Measurements from ENCODE around the gene MPP1.
"Not testable (repeated sequence)": the region's sequence is repeated elsewhere in the genome, so short reads cannot be mapped to it uniquely, and the experiment has no call there.

The MPP1 gene

GRCh38 chrX:154821523-154821922 lies 16.2 kb upstream of the MPP1 start:
- Histone ChIP-seq H3K27me3 (replicated peaks in 2 of 5; ENCODE audit: control insufficient read depth in 4 of 5, insufficient read depth in 5 of 5, low read length in 4 of 5) (no peaks in the 10 kb centered on the region), H3K27ac (ENCODE audit: insufficient read depth in 1 of 2, low read depth in 1 of 2, low read length in 2 of 2, poor library complexity in 1 of 2, severe bottlenecking in 2 of 2) (no peak overlapping the region), H3K36me3 (ENCODE audit: control insufficient read depth in 4 of 4, insufficient read depth in 4 of 4, low read length in 3 of 4) (no peaks in the 10 kb centered on the region), H3K4me3 (ENCODE audit: control insufficient read depth in 1 of 7, extremely low read depth in 1 of 7, insufficient read depth in 4 of 7, low read depth in 2 of 7, low read length in 6 of 7) (no peak overlapping the region), H3K9me3 (ENCODE audit: control extremely low read depth in 1 of 5, control insufficient read depth in 4 of 5, insufficient read depth in 2 of 5, low read depth in 1 of 5, low read length in 4 of 5) (no peaks in the 10 kb centered on the region), H3K4me1 (ENCODE audit: control extremely low read depth in 1 of 4, control insufficient read depth in 4 of 4, insufficient read depth in 4 of 4, low read length in 3 of 4) (no peaks in the 10 kb centered on the region)
- no peak for DNase-seq
- POLR2A ChIA-PET, result no interaction called here
- CTCF ChIA-PET, result no interaction called here

GRCh38 chrX:154819771-154820341 lies 14.6 kb upstream of the MPP1 start:
- H3K4me1 ChIP-seq (ENCODE audit: control extremely low read depth in 1 of 4, control insufficient read depth in 4 of 4, insufficient read depth in 4 of 4, low read length in 3 of 4), result no peaks in the 10 kb centered on the region
- H3K27me3 ChIP-seq (replicated peaks in 2 of 5; ENCODE audit: control insufficient read depth in 4 of 5, insufficient read depth in 5 of 5, low read length in 4 of 5), result no peaks in the 10 kb centered on the region
- H3K4me3 ChIP-seq (ENCODE audit: control insufficient read depth in 1 of 7, extremely low read depth in 1 of 7, insufficient read depth in 4 of 7, low read depth in 2 of 7, low read length in 6 of 7), result no peak overlapping the region
- peak overlapping the region in 1 of 2 experiments; percentile 57 for H3K27ac ChIP-seq (ENCODE audit: insufficient read depth in 1 of 2, low read depth in 1 of 2, low read length in 2 of 2, poor library complexity in 1 of 2, severe bottlenecking in 2 of 2)
- WGBS (ENCODE audit: insufficient coverage), result 96% methylated on average over 6 of the region's 7 CpGs
- H3K36me3 ChIP-seq (ENCODE audit: control insufficient read depth in 4 of 4, insufficient read depth in 4 of 4, low read length in 3 of 4), result no peaks in the 10 kb centered on the region
- ChIA-PET POLR2A (no interaction called here), CTCF (no interaction called here)
- no peaks in the 10 kb centered on the region for H3K9me3 ChIP-seq (ENCODE audit: control extremely low read depth in 1 of 5, control insufficient read depth in 4 of 5, insufficient read depth in 2 of 5, low read depth in 1 of 5, low read length in 4 of 5)
- no peak for DNase-seq

- H3K27me3 ChIP-seq (replicated peaks in 2 of 5; ENCODE audit: control insufficient read depth in 4 of 5, insufficient read depth in 5 of 5, low read length in 4 of 5), result no peaks in the 10 kb centered on the region
- no peaks in the 10 kb centered on the region for H3K9me3 ChIP-seq (ENCODE audit: control extremely low read depth in 1 of 5, control insufficient read depth in 4 of 5, insufficient read depth in 2 of 5, low read depth in 1 of 5, low read length in 4 of 5)
- ChIA-PET CTCF (interaction anchor here (1.5 kb wide), 1 partner anchor 12 kb away, joined by 5 read pairs; no protein-coding TSS in a partner anchor), POLR2A (no interaction called here)
- 87% methylated on average over 11 of the region's 11 CpGs for WGBS (ENCODE audit: insufficient coverage)
- H3K4me3 ChIP-seq (ENCODE audit: control insufficient read depth in 1 of 7, extremely low read depth in 1 of 7, insufficient read depth in 4 of 7, low read depth in 2 of 7, low read length in 6 of 7), result no peak overlapping the region
- H3K4me1 ChIP-seq (ENCODE audit: control extremely low read depth in 1 of 4, control insufficient read depth in 4 of 4, insufficient read depth in 4 of 4, low read length in 3 of 4), result no peaks in the 10 kb centered on the region
- H3K27ac ChIP-seq (ENCODE audit: insufficient read depth in 1 of 2, low read depth in 1 of 2, low read length in 2 of 2, poor library complexity in 1 of 2, severe bottlenecking in 2 of 2), result peak overlapping the region in 1 of 2 experiments; percentile 57
- no peak for DNase-seq
- no peaks in the 10 kb centered on the region for H3K36me3 ChIP-seq (ENCODE audit: control insufficient read depth in 4 of 4, insufficient read depth in 4 of 4, low read length in 3 of 4)
Measured at GRCh38 chrX:154818916-154819770, 13.9 kb upstream of the MPP1 start.

- H3K4me3 ChIP-seq (ENCODE audit: control insufficient read depth in 1 of 7, extremely low read depth in 1 of 7, insufficient read depth in 4 of 7, low read depth in 2 of 7, low read length in 6 of 7); POLR2A ChIA-PET; DNase-seq; H3K27me3 ChIP-seq (replicated peaks in 2 of 5; ENCODE audit: control insufficient read depth in 4 of 5, insufficient read depth in 5 of 5, low read length in 4 of 5); H3K4me1 ChIP-seq (ENCODE audit: control extremely low read depth in 1 of 4, control insufficient read depth in 4 of 4, insufficient read depth in 4 of 4, low read length in 3 of 4); H3K9me3 ChIP-seq (ENCODE audit: control extremely low read depth in 1 of 5, control insufficient read depth in 4 of 5, insufficient read depth in 2 of 5, low read depth in 1 of 5, low read length in 4 of 5); H3K36me3 ChIP-seq (ENCODE audit: control insufficient read depth in 4 of 4, insufficient read depth in 4 of 4, low read length in 3 of 4); CTCF ChIA-PET: not testable (repeated sequence)
- peak overlapping the region in 1 of 2 experiments; percentile 43 for H3K27ac ChIP-seq (ENCODE audit: insufficient read depth in 1 of 2, low read depth in 1 of 2, low read length in 2 of 2, poor library complexity in 1 of 2, severe bottlenecking in 2 of 2)
- 89% methylated on average over 18 of the region's 19 CpGs for WGBS (ENCODE audit: insufficient coverage)
Measured at GRCh38 chrX:154817048-154817618, 11.8 kb upstream of the MPP1 start.

GRCh38 chrX:154816326-154816898 lies 11.1 kb upstream of the MPP1 start:
- CTCF ChIA-PET, result interaction anchor here (1.1 kb wide), 1 partner anchor 17 kb away, joined by 4 read pairs; no protein-coding TSS in a partner anchor
- H3K4me1 ChIP-seq (ENCODE audit: control extremely low read depth in 1 of 4, control insufficient read depth in 4 of 4, insufficient read depth in 4 of 4, low read length in 3 of 4); H3K4me3 ChIP-seq (ENCODE audit: control insufficient read depth in 1 of 7, extremely low read depth in 1 of 7, insufficient read depth in 4 of 7, low read depth in 2 of 7, low read length in 6 of 7); DNase-seq; H3K36me3 ChIP-seq (ENCODE audit: control insufficient read depth in 4 of 4, insufficient read depth in 4 of 4, low read length in 3 of 4); H3K27me3 ChIP-seq (replicated peaks in 2 of 5; ENCODE audit: control insufficient read depth in 4 of 5, insufficient read depth in 5 of 5, low read length in 4 of 5); POLR2A ChIA-PET; H3K9me3 ChIP-seq (ENCODE audit: control extremely low read depth in 1 of 5, control insufficient read depth in 4 of 5, insufficient read depth in 2 of 5, low read depth in 1 of 5, low read length in 4 of 5): not testable (repeated sequence)
- peak overlapping the region in 1 of 2 experiments; percentile 49 for H3K27ac ChIP-seq (ENCODE audit: insufficient read depth in 1 of 2, low read depth in 1 of 2, low read length in 2 of 2, poor library complexity in 1 of 2, severe bottlenecking in 2 of 2)
- no CpG with 5 or more reads among the region's 4 CpGs for WGBS (ENCODE audit: insufficient coverage)

- H3K27me3 ChIP-seq (replicated peaks in 2 of 5; ENCODE audit: control insufficient read depth in 4 of 5, insufficient read depth in 5 of 5, low read length in 4 of 5), result no peaks in the 10 kb centered on the region
- H3K27ac ChIP-seq (ENCODE audit: insufficient read depth in 1 of 2, low read depth in 1 of 2, low read length in 2 of 2, poor library complexity in 1 of 2, severe bottlenecking in 2 of 2), result peak overlapping the region in 1 of 2 experiments; percentile 49
- CTCF ChIA-PET, result interaction anchor here (1.1 kb wide), 1 partner anchor 18 kb away, joined by 4 read pairs; no protein-coding TSS in a partner anchor
- H3K4me3 ChIP-seq (ENCODE audit: control insufficient read depth in 1 of 7, extremely low read depth in 1 of 7, insufficient read depth in 4 of 7, low read depth in 2 of 7, low read length in 6 of 7), result no peak overlapping the region
- peaks cover 0 to under 1% (median 0%) of the 10 kb centered on the region in 4 experiments for H3K4me1 ChIP-seq (ENCODE audit: control extremely low read depth in 1 of 4, control insufficient read depth in 4 of 4, insufficient read depth in 4 of 4, low read length in 3 of 4)
- H3K36me3 ChIP-seq (ENCODE audit: control insufficient read depth in 4 of 4, insufficient read depth in 4 of 4, low read length in 3 of 4), result no peaks in the 10 kb centered on the region
- WGBS (ENCODE audit: insufficient coverage), result 80% methylated on average over 1 of the region's 5 CpGs
- POLR2A ChIA-PET, result no interaction called here
- no peaks in the 10 kb centered on the region for H3K9me3 ChIP-seq (ENCODE audit: control extremely low read depth in 1 of 5, control insufficient read depth in 4 of 5, insufficient read depth in 2 of 5, low read depth in 1 of 5, low read length in 4 of 5)
- no peak for DNase-seq
Measured at GRCh38 chrX:154815274-154815818, 10.1 kb upstream of the MPP1 start.

Measured in common myeloid progenitor, CD34-positive (primary cell).